Measurements from ENCODE around the gene METAP1.

DNA sequence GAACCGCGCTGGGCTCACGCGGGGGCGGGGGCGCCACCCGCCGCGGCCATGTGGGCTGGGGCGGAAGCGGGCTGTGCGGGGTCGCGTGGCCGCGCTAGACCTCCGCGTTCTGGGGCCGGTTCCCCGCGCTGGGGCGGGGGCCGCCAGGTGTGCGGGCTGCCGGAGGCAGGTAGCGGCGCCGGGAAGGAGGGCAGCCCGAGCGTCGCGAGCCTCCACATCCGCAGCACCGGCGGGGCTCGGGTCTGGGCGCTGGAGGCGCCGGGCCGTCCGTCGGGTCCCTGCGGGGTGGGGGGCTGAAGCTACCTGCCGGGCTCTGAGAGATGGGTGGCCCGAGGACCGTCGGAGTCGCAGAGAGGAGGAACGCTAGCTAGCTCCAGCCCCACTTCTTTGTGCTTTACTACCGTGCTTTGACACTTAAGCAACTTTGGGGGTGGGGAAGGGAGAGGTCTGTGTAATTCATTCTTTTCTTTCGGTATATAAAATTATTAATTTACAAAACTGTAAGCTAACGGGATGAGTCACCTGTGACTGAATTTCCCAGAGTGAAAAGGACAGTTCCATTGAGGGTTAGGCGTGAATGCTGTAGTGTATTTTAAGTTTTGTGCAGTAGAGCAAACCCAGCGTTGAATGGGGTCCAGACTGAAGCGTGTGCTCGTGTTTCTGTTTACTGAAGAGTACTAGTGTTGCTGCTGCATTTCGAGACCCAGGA is 689 bp downstream of the METAP1 start:
- TF ChIP-seq, protein P1, sequence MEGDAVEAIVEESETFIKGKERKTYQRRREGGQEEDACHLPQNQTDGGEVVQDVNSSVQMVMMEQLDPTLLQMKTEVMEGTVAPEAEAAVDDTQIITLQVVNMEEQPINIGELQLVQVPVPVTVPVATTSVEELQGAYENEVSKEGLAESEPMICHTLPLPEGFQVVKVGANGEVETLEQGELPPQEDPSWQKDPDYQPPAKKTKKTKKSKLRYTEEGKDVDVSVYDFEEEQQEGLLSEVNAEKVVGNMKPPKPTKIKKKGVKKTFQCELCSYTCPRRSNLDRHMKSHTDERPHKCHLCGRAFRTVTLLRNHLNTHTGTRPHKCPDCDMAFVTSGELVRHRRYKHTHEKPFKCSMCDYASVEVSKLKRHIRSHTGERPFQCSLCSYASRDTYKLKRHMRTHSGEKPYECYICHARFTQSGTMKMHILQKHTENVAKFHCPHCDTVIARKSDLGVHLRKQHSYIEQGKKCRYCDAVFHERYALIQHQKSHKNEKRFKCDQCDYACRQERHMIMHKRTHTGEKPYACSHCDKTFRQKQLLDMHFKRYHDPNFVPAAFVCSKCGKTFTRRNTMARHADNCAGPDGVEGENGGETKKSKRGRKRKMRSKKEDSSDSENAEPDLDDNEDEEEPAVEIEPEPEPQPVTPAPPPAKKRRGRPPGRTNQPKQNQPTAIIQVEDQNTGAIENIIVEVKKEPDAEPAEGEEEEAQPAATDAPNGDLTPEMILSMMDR (IDR thresholded peaks at IDR 0.05; ENCODE audit: insufficient read depth, low read length): no peak
- TF ChIP-seq, protein P2, sequence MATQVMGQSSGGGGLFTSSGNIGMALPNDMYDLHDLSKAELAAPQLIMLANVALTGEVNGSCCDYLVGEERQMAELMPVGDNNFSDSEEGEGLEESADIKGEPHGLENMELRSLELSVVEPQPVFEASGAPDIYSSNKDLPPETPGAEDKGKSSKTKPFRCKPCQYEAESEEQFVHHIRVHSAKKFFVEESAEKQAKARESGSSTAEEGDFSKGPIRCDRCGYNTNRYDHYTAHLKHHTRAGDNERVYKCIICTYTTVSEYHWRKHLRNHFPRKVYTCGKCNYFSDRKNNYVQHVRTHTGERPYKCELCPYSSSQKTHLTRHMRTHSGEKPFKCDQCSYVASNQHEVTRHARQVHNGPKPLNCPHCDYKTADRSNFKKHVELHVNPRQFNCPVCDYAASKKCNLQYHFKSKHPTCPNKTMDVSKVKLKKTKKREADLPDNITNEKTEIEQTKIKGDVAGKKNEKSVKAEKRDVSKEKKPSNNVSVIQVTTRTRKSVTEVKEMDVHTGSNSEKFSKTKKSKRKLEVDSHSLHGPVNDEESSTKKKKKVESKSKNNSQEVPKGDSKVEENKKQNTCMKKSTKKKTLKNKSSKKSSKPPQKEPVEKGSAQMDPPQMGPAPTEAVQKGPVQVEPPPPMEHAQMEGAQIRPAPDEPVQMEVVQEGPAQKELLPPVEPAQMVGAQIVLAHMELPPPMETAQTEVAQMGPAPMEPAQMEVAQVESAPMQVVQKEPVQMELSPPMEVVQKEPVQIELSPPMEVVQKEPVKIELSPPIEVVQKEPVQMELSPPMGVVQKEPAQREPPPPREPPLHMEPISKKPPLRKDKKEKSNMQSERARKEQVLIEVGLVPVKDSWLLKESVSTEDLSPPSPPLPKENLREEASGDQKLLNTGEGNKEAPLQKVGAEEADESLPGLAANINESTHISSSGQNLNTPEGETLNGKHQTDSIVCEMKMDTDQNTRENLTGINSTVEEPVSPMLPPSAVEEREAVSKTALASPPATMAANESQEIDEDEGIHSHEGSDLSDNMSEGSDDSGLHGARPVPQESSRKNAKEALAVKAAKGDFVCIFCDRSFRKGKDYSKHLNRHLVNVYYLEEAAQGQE (IDR thresholded peaks at IDR 0.05; ENCODE audit: insufficient replicate concordance, low read depth): no peak
- TF ChIP-seq POLR2AphosphoS5 (IDR thresholded peaks at IDR 0.05; ENCODE audit: low read depth) (no peak), SPI1 (IDR thresholded peaks at IDR 0.05; ENCODE audit: borderline replicate concordance, low read depth) (no peak), GABPA (IDR thresholded peaks at IDR 0.05; ENCODE audit: low read depth) (no peak)
